Activated CD4-positive, alpha-beta T cell treated with anti-CD3 and anti-CD28 coated beads, Interleukin-2, amount 10 ng/mL, durations not matched to agents 24 days and 14 days (primary cell): ENCODE results near the gene ASAH2B. TPM values are rescaled to one million over a fixed set of nuclear protein-coding genes. Genes with fewer than 3 reads are reported as not detected.
"Not testable (repeated sequence)": the region's sequence is repeated elsewhere in the genome, so short reads cannot be mapped to it uniquely, and the experiment has no call there.

Experiments used
- DNase-seq: peaks from one replicate; pipeline ENCODE4 v3.0.0; 2022
- H3K27ac Mint-ChIP-seq: one replicate; pipeline ENCODE4 v1.8.0; 2022; ENCODE audit warnings: mild to moderate bottlenecking, mixed read lengths
- H3K27me3 Mint-ChIP-seq: one replicate; pipeline ENCODE4 v1.8.0; 2022; ENCODE audit warnings: mixed read lengths
- H3K36me3 Mint-ChIP-seq: one replicate; pipeline ENCODE4 v1.8.0; 2022; ENCODE audit warnings: low read depth, mild to moderate bottlenecking, mixed read lengths
- H3K4me1 Mint-ChIP-seq: one replicate; pipeline ENCODE4 v1.8.0; 2021; ENCODE audit warnings: mixed read lengths
- H3K4me3 Mint-ChIP-seq: one replicate; pipeline ENCODE4 v1.8.0; 2022; ENCODE audit warnings: mild to moderate bottlenecking, moderate library complexity, mixed read lengths
- H3K9me3 Mint-ChIP-seq: one replicate; pipeline ENCODE4 v1.8.0; 2021; ENCODE audit warnings: mixed read lengths
- intact Hi-C: fragments of 100-400 bp; cut with micrococcal nuclease; formaldehyde crosslinking; loops from one replicate; pipeline ENCODE4 v1.15.1; 2023
- total RNA-seq: library from RNA; stranded (reverse); gene quantifications from 2 replicates; pipeline ENCODE4 v1.2.3, GENCODE V29; 2022

The ASAH2B gene
- total RNA-seq, 1 donor from 2014 or later = 2.7 TPM

DNA sequence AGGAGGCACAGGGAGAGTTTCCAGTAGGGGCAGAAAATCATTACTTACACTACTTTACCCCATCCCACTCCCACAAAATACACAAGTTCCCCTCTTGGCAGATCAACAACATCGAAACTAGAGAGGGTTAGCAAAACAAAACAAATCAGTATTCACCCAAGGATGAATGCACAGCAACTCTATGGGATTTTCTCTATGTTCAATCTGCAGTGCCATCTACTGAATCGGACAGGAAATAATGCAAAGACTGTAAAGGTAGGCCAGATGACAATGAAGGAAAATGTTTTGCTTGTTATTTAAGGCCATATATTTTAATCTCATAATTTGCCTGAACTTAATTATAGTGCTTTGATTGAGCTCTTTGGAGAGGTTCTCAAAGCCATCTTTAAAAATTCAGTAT, 35.1 kb downstream of the ASAH2B start:
- DNase-seq, intact Hi-C loops, H3K9me3 Mint-ChIP-seq, H3K4me1 Mint-ChIP-seq, H3K36me3 Mint-ChIP-seq, H3K27me3 Mint-ChIP-seq, H3K4me3 Mint-ChIP-seq, H3K27ac Mint-ChIP-seq: not testable (repeated sequence)

DNA sequence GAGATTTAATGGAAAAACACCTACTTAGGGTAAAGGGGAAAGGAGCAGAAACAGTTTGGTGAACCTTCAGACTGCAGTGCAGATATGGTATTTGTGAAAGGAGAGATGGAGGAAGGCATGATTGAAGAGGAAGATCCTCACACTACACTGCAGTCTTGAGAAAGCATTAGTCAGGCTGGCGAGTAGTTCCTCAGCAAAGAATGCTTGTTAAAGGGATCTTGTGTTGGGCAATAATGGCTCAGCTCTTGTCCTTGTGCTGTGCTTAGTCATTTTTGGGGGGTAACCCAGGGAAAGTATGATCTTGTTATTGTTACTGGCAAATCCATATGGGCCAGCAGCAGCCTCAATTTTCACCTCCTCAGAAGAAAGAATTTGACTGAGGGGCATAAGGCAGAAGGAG, 40.3 kb downstream of the ASAH2B start:
- H3K4me3 Mint-ChIP-seq, H3K9me3 Mint-ChIP-seq, H3K4me1 Mint-ChIP-seq, DNase-seq, H3K27me3 Mint-ChIP-seq, intact Hi-C loops, H3K27ac Mint-ChIP-seq, H3K36me3 Mint-ChIP-seq: not testable (repeated sequence)

DNA sequence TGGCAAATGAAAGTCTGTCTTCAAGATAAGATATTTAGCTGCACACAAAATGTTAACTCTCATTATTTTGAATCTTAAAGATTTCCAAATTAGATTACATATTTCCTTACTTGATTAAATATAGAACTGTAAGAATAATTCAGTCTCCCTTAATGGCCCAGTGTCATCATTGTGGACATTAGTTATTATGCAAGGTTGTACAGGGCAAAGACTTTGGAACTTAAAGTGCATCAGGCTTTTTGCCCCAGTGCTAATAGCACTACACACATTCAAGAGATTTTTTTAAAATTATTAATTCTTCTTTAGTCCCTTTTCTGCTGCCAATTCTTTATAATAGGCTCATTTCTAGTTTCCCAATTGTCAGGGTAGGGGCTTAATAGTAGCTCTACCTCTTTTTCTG, 42.3 kb downstream of the ASAH2B start:
- DNase-seq, intact Hi-C loops, H3K4me3 Mint-ChIP-seq, H3K36me3 Mint-ChIP-seq, H3K27ac Mint-ChIP-seq, H3K4me1 Mint-ChIP-seq, H3K9me3 Mint-ChIP-seq, H3K27me3 Mint-ChIP-seq: not testable (repeated sequence)

DNA sequence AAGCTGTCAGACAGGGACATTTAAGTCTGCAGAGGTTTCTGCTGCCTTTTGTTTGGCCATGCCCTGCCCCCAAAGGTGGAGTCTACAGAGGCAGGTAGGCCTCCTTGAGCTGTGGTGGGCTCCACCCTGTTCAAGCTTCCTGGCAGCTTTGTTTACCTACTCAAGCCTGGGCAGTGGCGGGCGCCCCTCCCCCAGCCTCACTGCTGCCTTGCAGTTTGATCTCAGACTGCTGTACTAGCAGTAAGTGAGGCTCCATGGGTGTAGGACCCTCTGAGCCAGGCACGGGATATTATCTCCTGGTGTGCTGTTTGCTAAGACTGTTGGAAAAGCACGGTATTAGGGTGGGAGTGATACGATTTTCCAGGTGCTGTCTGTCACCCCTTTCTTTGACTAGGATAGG, 48.2 kb downstream of the ASAH2B start:
- intact Hi-C loops = not testable (repeated sequence)

GRCh38 chr10:50788951-50789945, 49.5 kb downstream of the ASAH2B start:
- intact Hi-C loops = no loop called here

More for the DNA sequence above, 48.2 kb downstream of the ASAH2B start:
- H3K4me3 Mint-ChIP-seq, DNase-seq, H3K27ac Mint-ChIP-seq, H3K4me1 Mint-ChIP-seq, H3K27me3 Mint-ChIP-seq, H3K9me3 Mint-ChIP-seq, H3K36me3 Mint-ChIP-seq: not testable (repeated sequence)

GRCh38 chr10:50794490-50794889, 54.8 kb downstream of the ASAH2B start:
- Mint-ChIP-seq H3K27ac (no peak overlapping the region), H3K4me1 (no peaks in the 10 kb centered on the region), H3K9me3 (no peaks in the 10 kb centered on the region), H3K27me3 (peaks cover 12% of the 10 kb centered on the region), H3K36me3 (no peaks in the 10 kb centered on the region), H3K4me3 (no peak overlapping the region)
- intact Hi-C loops = no loop called here
- no peak for DNase-seq

More at GRCh38 chr10:50788951-50789945, 49.5 kb downstream of the ASAH2B start:
- peaks cover 6% of the 10 kb centered on the region for H3K27me3 Mint-ChIP-seq
- no peak overlapping the region for H3K4me3 Mint-ChIP-seq
- no peaks in the 10 kb centered on the region for H3K4me1 Mint-ChIP-seq
- H3K36me3 Mint-ChIP-seq = no peaks in the 10 kb centered on the region
- DNase-seq = no peak
- H3K27ac Mint-ChIP-seq = no peak overlapping the region
- H3K9me3 Mint-ChIP-seq = peaks cover 3% of the 10 kb centered on the region

DNA sequence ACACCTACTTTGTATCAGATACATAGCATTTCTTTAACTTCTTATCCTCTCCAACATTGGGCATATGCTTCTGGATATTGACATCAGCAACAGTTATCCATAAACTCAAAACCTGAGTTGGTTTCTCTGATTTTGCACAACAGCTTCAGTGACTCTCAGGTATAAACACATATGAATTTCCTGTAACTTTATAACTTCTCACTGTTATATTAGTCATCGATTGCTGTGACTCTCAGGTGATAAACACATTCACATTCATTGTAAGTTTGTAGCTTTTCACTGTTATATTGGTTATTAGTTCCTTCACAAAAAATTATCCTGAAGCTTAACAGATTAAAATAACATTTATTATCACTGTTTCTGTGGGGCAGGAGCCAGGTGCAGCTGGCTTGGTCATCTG, 57.0 kb downstream of the ASAH2B start:
- DNase-seq = no peak
- intact Hi-C loops = no loop called here
- Mint-ChIP-seq H3K27me3 (peaks cover 17% of the 10 kb centered on the region), H3K4me1 (no peaks in the 10 kb centered on the region), H3K27ac (no peak overlapping the region), H3K36me3 (no peaks in the 10 kb centered on the region), H3K4me3 (no peak overlapping the region), H3K9me3 (no peaks in the 10 kb centered on the region)

GRCh38 chr10:50798297-50798696, 58.6 kb downstream of the ASAH2B start:
- Mint-ChIP-seq H3K27ac (no peak overlapping the region), H3K4me1 (no peaks in the 10 kb centered on the region), H3K9me3 (no peaks in the 10 kb centered on the region), H3K4me3 (no peak overlapping the region), H3K36me3 (no peaks in the 10 kb centered on the region), H3K27me3 (peaks cover 15% of the 10 kb centered on the region)
- intact Hi-C loops = no loop called here
- DNase-seq = no peak

DNA sequence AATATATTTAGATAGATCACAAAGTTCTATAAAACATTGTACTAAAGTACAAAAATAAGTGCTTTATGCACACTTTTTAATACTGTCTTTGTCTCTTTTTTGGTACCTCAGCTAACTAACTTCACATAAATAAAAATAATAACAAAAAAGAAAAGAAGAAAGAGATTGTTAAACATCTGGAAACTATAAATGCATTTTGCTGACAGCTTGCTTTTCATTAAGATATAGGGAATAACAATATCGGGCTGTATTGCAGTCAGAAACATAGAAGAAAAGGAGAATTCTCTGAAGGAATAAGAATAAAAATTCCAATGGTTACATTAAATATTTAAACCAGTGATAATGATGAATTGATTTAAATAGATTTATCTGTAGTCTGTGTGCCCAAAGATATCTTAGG, 59.9 kb downstream of the ASAH2B start:
- DNase-seq = no peak
- no peaks in the 10 kb centered on the region for H3K36me3 Mint-ChIP-seq

GRCh38 chr10:50805981-50806622, 66.4 kb downstream of the ASAH2B start:
- Mint-ChIP-seq H3K27me3 (peaks cover 21% of the 10 kb centered on the region), H3K27ac (no peak overlapping the region), H3K4me1 (no peaks in the 10 kb centered on the region), H3K36me3 (no peaks in the 10 kb centered on the region), H3K4me3 (no peak overlapping the region), H3K9me3 (no peaks in the 10 kb centered on the region)
- intact Hi-C loops = no loop called here
- no peak for DNase-seq

More for the DNA sequence above, 59.9 kb downstream of the ASAH2B start:
- no peaks in the 10 kb centered on the region for H3K9me3 Mint-ChIP-seq
- intact Hi-C loops = no loop called here
- H3K4me1 Mint-ChIP-seq = no peaks in the 10 kb centered on the region
- no peak overlapping the region for H3K4me3 Mint-ChIP-seq
- H3K27ac Mint-ChIP-seq = no peak overlapping the region
- H3K27me3 Mint-ChIP-seq = peaks cover 17% of the 10 kb centered on the region

DNA sequence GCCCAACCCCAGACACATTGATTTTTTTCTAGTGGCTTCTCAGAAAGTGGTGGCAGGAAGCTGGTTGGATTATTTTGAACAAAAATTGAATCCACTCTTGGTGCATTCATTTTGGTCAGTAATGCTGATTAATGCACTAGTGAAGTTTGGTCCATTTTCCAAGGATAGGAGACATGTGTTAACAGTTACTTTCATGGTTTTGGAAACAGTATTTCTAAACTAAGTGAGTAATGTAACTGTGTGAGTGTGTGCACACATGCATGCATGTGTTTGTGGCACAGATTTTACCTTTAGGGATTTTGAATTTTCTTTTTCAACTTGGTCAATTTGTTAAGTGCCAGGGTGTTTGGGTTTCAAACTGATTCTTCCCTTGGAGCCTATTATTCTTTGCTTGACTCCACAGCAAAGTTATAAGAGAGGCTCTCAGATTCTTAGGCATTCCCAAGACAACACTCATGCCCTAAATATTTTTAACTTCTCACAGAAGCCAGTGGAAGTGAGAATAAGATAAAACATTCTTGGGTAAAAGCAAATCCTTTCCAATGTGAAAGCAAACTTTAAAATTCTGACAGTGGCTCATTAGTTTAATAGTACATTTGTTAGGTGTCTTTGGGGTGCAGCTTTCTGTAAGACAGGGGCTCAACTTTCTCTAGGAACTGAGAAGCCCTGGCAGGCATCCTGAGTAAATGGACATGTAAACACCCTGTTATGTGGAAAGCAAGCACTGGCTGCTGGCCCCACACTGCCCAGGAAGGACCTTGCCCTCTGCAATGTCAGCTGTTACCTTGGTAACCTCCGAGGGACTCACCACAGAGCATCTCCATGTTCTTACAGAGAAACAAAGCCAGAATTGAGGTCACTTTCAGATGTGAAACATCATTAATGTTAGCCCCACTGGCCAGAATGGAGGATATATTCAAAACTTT, 68.4 kb downstream of the ASAH2B start:
- intact Hi-C loops = no loop called here
- DNase-seq = no peak
- Mint-ChIP-seq H3K27ac (no peak overlapping the region), H3K27me3 (peaks cover 18% of the 10 kb centered on the region), H3K36me3 (no peaks in the 10 kb centered on the region), H3K4me1 (no peaks in the 10 kb centered on the region), H3K9me3 (no peaks in the 10 kb centered on the region), H3K4me3 (no peak overlapping the region)
